HTR-8/SVneo (cell line): ENCODE measurements around the gene ANKRD40.

Source experiments
- DNase-seq: peaks from one replicate; pipeline ENCODE4 v3.0.0; 2011; ENCODE audit warnings: low spot score, mixed read lengths; ENCODE audit not compliant: insufficient read length
- FAIRE-seq: peaks from 2 replicates; lab custom pipeline; 2011; peaks lifted over from hg19 to GRCh38; lab: Jason Lieb, UNC

Gene ANKRD40

DNA sequence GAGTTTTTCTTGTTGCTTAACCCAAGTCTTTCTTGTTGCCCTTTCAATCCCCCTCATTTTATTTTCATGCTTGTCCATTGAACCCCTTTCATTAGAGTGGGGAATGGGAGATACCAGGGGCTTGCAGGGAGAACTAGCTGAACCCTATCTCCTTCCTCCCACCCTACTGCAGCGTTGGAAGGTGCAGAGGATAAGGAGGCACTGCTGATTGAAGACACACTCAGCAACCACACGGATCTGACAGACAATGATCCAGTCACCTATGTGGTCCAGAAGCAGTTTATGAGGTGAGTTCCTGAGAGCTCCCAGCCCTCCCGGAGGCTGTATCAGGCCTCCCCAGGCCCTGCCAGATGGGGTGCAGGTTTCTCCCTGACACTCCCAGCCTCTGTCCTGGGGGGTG, 32.5 kb downstream of the ANKRD40 start:
- DNase-seq = no peak
- FAIRE-seq = no peak

DNA sequence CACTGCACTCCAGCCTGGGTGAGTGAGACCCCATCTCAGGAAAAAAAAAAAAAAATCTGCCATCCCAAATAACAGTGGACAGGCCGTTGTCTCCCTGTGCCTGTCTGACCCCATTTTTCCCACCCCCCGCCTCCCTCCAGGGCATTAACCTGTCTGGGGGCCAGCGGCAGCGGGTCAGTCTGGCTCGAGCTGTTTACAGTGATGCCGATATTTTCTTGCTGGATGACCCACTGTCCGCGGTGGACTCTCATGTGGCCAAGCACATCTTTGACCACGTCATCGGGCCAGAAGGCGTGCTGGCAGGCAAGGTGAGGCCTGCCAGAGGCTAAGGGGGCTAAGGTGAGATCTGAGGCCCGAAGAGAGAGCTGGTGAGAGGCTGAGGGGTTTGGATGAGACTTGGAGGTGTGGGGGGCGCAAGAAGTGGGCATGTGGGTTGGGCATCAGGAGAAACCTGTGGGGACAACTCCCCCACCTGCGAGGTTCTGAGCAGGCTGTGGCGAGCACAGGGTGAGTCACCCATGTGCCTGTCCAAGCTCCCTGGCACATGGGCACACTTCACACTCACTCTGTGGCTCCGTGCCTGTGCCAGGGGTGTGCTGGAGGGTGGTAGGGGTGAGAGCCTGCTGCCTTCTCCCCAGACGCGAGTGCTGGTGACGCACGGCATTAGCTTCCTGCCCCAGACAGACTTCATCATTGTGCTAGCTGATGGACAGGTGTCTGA, 34.7 kb downstream of the ANKRD40 start:
- FAIRE-seq = peak; percentile 87

DNA sequence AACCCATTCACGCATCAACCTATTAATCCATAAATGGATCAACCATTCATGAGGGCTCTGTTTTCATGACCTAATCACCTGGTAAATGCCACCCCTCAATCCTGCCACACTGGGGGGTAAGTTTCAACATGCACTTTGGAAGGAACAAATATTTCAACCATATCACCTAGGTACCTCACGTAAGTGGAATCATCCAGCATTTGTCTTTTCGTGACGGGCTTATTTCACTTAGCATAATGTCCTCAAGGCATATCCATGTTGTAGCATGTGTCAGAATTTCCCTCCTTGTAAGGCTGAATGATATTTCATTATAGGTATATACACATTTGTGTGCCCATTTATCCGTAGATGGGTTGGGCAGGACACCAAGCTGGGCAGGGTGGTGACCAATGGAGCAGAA, 35.6 kb downstream of the ANKRD40 start:
- peak; percentile 42 for FAIRE-seq
- no peak for DNase-seq

More for the DNA sequence above, 34.7 kb downstream of the ANKRD40 start:
- no peak for DNase-seq

DNA sequence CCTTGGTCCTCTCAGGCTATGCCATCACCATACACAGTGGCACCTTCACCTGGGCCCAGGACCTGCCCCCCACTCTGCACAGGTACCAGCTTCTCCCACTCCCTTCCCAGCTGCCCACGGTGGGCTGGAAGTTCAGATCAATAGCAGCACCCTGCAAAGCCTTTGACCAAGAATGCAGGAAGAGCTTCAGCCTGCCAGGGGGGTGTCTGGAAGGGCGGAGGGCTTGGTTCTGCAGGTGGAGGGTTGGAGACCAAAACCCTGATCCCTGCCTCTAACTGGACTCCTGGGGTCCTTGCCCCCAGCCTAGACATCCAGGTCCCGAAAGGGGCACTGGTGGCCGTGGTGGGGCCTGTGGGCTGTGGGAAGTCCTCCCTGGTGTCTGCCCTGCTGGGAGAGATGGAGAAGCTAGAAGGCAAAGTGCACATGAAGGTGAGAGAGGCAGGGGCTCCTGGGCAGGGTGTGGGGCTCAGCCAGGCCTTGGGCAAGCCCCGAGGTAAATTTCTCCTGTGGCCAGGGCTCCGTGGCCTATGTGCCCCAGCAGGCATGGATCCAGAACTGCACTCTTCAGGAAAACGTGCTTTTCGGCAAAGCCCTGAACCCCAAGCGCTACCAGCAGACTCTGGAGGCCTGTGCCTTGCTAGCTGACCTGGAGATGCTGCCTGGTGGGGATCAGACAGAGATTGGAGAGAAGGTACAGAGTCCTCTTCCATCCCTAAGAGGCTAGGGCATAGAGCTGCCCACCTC, 38.7 kb downstream of the ANKRD40 start:
- FAIRE-seq (no peak), DNase-seq (no peak)

DNA sequence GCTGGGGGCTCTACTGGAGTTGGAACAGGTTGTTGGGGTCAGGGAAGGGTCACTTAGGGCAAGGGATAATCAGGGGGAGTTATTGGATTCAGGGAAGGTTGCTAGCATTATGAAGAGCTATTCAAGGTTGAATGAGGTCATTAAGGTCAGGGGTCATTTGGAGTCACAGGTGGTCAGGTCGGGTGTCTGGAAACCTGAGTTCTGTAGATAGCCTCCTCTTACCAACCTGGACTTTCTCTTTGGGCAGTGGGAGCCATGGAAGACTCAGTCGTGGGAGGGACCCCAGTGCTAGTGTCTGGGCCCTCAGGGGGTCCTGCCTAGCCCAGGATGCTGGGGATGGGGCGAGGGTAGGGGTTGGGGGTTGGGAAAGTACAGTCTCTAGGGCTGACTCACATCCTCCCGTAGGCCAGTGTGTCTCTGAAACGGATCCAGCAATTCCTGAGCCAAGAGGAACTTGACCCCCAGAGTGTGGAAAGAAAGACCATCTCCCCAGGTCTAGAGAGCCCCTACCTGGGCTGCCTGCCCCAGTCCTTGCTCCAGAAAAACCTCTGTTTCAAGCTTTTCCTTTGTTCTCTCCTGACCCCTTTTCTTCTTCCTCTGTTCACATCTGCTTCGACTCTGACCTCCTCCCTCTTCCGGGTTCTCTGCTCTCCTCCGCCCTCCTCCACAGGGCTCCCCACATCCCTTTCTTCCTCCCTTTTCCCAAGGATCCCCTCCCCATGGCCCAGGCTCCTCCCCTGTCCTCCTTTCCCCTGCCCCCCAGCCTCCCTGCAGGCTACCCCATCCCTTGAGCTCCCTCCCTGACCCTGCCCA, 39.5 kb downstream of the ANKRD40 start:
- peak; percentile 9 for FAIRE-seq
- DNase-seq = no peak

DNA sequence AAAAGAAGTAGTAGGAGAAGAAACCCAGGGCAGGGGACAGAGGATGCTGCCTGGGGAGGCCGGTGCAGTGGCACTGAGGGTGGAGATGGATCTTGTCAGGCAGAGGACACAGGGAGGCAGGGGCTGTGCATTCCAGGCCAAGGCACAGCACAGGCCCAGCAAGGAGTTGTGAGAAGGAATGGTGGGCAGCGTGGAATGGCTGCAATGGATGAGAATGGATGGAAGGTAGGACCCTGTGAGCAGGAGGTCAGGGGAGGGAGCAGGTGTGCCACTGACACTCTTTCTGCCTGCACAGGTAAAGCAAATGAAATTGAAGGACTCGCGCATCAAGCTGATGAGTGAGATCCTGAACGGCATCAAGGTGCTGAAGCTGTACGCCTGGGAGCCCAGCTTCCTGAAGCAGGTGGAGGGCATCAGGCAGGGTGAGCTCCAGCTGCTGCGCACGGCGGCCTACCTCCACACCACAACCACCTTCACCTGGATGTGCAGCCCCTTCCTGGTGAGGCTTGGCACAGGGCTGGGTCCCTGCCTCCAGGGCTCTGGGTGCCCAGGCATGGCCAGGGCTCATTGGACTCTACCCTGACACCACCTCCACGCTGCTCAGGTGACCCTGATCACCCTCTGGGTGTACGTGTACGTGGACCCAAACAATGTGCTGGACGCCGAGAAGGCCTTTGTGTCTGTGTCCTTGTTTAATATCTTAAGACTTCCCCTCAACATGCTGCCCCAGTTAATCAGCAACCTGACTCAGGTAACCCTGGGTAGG, 40.3 kb downstream of the ANKRD40 start:
- DNase-seq (no peak), FAIRE-seq (peak; percentile 62)

DNA sequence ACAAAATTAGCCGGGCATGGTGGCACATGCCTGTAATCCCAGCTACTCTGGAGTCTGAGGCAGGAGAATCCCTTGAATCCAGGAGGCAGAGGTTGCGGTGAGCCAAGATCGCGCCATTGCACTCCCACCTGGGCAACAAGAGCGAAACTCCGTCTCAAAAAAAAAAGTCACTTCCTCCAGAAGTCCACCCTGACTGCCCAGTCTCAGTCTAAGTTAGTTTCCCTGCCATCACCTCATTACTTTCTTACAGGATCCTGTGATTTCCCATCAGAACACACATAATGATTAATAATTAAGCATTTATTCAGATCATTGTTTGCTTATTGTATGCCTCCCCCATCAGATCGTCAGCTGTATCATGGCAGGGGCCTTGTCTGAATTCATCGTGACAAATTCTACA, 41.4 kb downstream of the ANKRD40 start:
- DNase-seq (no peak), FAIRE-seq (no peak)

DNA sequence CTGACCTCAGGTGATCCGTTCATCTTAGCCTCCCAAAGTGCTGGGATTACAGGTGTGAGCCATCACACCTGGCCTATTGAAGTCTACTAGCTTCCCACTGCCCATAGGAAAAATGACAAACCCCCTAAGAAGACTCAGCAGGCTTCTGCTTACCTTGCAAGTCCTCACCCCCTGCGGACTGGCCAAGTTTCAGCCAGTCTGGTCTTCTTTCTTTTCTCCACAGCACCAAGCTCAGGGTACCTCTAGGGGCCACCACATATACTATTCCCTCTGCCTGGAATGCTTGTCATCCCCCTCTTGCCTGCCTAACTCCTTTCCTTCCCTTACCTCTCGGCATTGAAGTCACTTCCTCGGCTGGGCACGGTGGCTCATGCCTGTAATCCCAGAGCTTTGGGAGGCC, 41.9 kb downstream of the ANKRD40 start:
- DNase-seq (no peak), FAIRE-seq (no peak)

DNA sequence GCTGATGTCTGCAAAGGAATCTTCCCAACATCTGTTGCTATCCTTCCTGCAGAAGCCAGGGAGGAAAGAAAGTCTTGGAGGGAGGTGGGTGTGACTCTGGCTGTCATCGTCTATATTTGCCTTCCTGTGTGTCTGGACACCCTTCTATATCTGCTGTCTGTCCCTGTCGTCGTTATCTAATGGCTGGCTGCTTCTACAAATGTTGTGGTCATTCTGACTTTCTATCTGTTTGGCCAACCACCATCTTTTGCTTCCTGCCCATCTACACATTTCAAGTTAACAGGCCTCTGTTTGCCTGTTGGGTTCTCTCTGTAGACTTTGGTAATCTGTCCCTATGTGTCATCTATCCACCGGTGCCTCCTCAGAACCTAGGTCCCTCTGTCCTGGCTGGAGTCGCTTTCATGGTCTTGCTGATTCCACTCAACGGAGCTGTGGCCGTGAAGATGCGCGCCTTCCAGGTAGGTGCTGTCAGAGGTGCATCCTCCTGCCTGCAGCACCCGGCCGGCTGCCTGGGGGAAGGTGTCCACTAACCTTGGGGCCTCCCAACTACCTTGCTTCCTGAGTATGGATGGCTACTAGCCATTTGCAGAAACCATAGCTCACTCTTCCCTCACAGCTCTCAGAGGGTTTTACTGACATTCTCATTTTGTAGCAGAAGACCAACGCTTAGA, 42.8 kb downstream of the ANKRD40 start:
- no peak for DNase-seq
- FAIRE-seq = no peak

DNA sequence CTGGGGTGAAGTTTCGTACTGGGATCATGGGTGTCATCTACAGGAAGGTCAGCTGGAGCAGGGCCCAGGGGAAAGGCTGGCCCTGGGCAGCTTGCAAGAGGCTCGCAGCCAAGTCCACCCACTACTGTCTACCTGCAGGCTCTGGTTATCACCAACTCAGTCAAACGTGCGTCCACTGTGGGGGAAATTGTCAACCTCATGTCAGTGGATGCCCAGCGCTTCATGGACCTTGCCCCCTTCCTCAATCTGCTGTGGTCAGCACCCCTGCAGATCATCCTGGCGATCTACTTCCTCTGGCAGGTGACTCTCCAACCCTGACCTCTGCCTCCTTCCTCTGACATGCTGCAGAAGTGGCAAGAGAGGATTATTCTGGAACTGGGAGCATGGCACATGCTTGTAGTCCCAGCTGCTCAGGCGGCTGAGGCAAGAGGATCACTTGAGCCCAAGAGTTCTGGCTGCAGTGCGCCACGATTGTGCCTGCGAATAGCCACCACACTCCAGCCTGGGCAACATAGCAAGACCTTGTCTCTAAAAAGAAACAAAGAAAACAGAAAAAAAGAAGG, 43.8 kb downstream of the ANKRD40 start:
- FAIRE-seq = no peak
- DNase-seq = no peak

DNA sequence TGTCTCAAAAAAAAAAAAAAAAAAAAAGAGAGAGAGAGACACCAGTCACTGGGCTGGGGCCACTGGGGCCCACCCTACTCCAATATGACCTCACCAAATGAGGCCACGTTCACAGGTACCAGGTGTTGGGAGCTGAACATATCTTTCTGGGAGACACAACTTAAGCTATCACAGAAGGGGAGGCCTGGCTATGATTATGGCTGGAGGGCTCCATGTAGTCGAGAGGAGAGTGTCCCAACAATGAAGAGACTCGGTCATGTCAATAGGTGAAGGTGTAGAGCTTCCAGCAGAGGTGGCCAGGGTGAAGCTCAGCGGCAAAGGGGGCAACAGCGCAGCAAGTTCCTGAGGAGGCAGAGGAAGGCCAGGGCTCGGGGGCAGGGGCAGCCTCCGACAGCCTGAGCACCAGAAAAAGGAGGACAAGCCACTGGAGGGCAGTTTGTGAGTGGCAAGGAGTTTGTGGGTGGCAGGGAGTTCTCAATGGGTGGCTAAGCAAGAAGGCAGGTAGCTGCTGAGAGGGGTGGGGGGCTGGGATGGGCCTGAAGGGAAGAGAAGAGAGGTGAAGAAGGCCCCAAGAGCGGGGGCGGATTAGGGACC, 45.0 kb downstream of the ANKRD40 start:
- FAIRE-seq = no peak
- DNase-seq = no peak

DNA sequence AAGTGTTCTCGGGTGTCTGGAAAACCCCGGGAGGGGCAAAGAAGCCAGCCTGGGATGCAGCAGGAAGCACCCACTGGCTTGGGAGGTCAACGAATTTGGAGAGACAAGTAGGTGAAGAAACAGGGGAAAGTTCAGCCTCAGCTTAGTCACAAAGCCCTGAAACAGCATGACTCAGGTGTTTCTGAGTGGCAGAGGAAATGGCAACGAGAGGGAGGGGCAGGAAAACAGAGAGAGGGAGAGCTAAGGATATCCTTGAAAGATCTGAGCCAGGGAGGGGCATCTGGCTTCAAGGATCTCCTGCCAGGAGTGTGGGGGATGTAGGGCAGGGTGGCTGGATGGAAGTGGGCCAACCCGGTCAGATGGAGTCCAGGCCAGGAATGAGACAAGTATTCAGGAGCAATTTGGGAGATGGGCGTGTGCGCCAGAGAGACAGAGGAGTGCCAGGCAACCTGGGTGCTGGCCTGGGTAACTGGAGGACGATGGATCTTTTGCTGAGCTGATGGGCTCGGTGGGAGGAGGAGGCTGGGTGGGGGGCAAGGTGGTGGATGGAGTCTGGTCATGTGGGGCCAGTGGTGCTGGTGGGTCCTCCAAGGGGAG, 45.8 kb downstream of the ANKRD40 start:
- FAIRE-seq = peak; percentile 85
- DNase-seq = peak; percentile 95

DNA sequence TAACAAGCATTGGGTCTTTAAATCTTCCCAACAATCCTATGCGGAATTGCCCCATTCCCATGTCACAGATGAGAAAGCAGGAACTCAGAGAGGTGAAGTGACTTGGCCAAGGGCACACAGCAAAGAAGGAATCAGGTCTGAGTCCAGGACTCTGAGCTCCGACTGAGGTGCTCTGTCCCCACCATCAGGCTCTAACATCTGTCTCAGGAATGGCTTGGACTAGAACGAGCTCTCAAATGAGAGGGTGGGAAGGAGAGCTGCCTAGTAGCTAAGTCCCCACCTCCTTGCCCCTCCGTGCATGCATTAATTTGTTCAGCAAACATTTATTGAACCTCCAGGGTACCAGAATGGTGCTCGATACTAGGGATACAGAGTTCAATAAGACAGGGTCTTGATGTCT, 46.4 kb downstream of the ANKRD40 start:
- FAIRE-seq (no peak), DNase-seq (no peak)

DNA sequence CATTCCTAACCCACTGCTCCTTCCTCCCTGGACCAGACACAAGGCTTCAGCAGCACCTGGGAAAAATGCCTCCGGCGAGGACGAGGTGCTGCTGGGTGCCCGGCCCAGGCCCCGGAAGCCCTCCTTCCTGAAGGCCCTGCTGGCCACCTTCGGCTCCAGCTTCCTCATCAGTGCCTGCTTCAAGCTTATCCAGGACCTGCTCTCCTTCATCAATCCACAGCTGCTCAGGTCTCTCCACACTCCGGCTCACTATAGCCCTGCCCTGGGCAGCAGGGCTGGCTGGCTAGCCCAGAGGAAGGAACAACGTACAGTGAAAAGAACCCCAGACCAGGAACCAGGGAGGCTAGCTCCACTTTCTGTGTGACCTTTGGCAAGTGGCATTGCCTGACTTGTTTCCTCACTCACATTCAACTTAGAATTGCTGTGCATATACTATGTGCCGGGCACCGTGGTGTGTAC, 46.8 kb downstream of the ANKRD40 start:
- DNase-seq = no peak
- no peak for FAIRE-seq

DNA sequence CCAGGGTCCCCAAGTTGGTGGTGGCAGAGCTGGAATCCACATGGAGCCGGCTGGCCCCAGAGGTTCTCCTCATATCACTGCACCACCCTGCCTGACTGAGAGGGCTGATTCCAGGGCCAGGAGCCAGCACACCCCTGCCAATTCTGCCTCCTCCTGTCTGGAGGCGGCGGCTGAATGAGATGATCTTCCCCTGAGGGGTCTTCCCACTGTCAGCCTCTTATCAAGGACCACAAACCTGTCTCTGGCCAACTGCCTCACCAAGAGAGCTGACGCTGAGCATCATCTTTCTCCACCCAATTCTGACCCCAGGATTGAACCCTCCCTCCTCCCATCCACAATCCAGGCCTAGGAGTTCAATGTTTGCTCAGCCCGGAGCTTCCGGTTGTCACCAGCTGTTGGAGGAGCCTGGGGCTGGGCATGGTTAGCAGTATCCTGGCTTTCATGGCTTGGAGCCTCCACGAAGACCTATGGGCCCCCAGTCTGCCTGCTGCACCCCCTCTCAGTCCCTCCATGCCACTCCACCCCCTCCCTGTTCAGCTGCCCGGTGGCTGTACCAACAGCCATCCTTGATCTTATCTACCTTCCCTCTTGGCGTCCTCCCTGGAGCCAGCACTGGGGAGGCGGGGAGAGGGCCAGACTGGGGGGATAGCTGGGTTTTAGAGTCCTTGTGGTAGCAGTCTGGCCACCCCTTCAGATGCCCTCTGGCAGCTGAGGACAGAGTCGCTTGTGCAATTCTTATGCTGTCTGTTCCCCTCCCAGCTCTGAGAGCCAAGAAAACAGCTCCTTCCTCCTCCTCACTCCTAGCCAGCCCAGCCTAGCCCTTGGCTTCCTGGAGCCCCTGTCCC, 47.5 kb downstream of the ANKRD40 start:
- FAIRE-seq = no peak
- DNase-seq = no peak

DNA sequence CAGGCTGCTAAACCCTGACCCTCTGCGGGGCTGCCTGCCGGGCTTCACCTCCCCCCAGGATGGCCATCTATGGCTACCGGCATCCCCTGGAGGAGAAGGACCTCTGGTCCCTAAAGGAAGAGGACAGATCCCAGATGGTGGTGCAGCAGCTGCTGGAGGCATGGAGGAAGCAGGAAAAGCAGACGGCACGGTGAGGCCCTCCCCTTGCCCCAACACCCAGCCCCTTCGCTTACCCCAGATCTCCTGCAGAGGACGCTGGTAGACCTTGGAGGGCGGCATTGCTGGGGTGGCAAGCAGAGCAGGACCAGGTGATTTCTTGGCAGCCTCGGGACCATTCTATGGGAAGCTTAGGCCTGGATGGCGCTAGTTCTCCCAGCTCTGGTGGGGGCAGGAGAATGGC, 48.5 kb downstream of the ANKRD40 start:
- no peak for FAIRE-seq
- no peak for DNase-seq

DNA sequence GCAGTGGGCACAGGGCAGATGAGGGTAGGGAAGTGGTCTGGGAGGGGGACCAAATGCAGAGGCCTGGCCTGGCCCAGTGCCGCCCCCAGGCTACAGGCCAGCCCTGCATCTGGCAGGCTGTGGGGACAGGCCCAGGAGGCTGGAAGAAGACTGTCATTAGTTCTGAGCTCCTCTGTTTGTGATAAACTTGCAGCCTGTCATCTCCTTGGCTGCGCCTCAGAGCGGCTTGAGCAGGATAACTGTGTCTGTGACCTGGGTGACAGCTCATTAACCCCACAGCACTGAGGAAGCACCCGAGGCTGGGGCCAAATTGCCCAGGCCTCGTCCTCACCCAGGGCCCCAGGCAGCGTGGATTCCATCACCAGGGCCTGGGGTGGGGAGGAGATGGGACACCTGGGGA, 49.1 kb downstream of the ANKRD40 start:
- DNase-seq (no peak), FAIRE-seq (no peak)

DNA sequence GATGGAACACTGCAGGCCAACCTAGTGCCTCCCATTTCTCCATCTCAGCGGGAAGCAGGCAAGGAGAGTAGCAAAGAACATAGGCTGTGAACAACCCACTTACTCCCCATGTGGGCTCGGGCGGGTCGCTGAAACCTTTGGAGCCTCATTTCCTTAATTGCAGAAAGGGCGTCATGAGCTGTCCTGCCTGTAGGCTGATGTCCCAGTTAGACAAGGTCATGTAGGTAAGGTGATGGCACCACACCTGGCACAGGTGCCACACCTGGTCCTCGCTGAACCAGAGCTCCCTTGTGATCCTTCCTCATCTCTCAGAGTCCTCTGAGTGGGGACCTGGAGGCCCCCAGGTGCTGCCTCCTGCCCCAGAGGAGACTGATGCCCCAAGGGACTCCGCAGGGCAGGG, 50.1 kb downstream of the ANKRD40 start:
- no peak for DNase-seq
- no peak for FAIRE-seq
